Panc1 (cell line): ENCODE results near the gene NKAIN2. TPM values are rescaled to one million over a fixed set of nuclear protein-coding genes. Genes with fewer than 3 reads are reported as not detected.

Source experiments
- ATAC-seq: fragments of 200-7000 bp; cut with Tn5 transposase; 2 replicates; pipeline ENCODE4 v1.9.1; 2020; ENCODE audit warnings: mild to moderate bottlenecking, moderate library complexity
- BruUV-seq: library from RNA; stranded (reverse); fragments of 400-500 nt; replicated peaks from 2 replicates; lab custom pipeline; 2021; lab: Mats Ljungman, UMichigan
- CTCF ChIA-PET: fragments of 300-600 bp; sonication (Branson Sonifier 250); formaldehyde crosslinking; loops from one replicate; lab custom pipeline; 2022; ENCODE audit warnings: antibody characterized with exemption; lab: Charles Lee
- POLR2A ChIA-PET: fragments of 300-600 bp; sonication (Branson Sonifier 250); formaldehyde crosslinking; loops from one replicate; lab custom pipeline; 2022; ENCODE audit warnings: antibody characterized with exemption; lab: Charles Lee
- DNase-seq: peaks from one replicate; pipeline ENCODE4 v3.0.0-alpha.2; 2010; ENCODE audit warnings: low read depth, low spot score
- H3K27ac ChIP-seq: 2 replicates; pipeline ENCODE4 v1.5.1; 2011; ENCODE audit warnings: mild to moderate bottlenecking, low read length, inconsistent platforms
- H3K27me3 ChIP-seq: fragments of 200-500 bp; sonication (Bioruptor generic); 2 replicates; pipeline ENCODE4 v1.6.0; 2014; ENCODE audit warnings: low read length, inconsistent platforms; ENCODE audit not compliant: control insufficient read depth, insufficient read depth
- H3K36me3 ChIP-seq: fragments of 200-500 bp; sonication (Bioruptor generic); 2 replicates; pipeline ENCODE4 v1.5.1; 2014; ENCODE audit warnings: inconsistent platforms, mild to moderate bottlenecking, low read length, moderate library complexity; ENCODE audit not compliant: control insufficient read depth, insufficient read depth
- H3K4me1 ChIP-seq: 2 replicates; pipeline ENCODE4 v1.5.1; 2011; ENCODE audit warnings: inconsistent platforms, mild to moderate bottlenecking, low read length, moderate library complexity; ENCODE audit not compliant: control insufficient read depth, insufficient read depth
- H3K4me3 ChIP-seq, 2 experiments: 2 replicates each; pipeline ENCODE4 v1.5.1; 2011 to 2012; ENCODE audit warnings: low read depth in 2 of 2, low read length in 2 of 2, mild to moderate bottlenecking in 2 of 2, inconsistent platforms in 1 of 2, moderate library complexity in 1 of 2
- H3K9me3 ChIP-seq: fragments of 200-500 bp; sonication (Bioruptor generic); 2 replicates; pipeline ENCODE4 v1.5.1; 2014; ENCODE audit warnings: low read depth, mild to moderate bottlenecking, inconsistent platforms, low read length, moderate library complexity; ENCODE audit not compliant: control insufficient read depth, insufficient read depth
- POLR2AphosphoS5 ChIP-seq: IDR thresholded peaks from 2 replicates; pipeline ENCODE4 v1.6.1; 2012; ENCODE audit warnings: mild to moderate bottlenecking, low read depth, low read length, moderate library complexity
- SIN3A ChIP-seq: IDR thresholded peaks from 2 replicates; pipeline ENCODE4 v1.6.1; 2012; ENCODE audit warnings: low read depth, mild to moderate bottlenecking, low read length, moderate library complexity, borderline replicate concordance; ENCODE audit not compliant: insufficient read depth
- TCF7L2 ChIP-seq: IDR thresholded peaks from 2 replicates; pipeline ENCODE4 v1.6.1; 2011; ENCODE audit warnings: mild to moderate bottlenecking, low read depth, low read length, inconsistent platforms
- in situ Hi-C: cut with HindIII; loops from 2 replicates; pipeline ENCODE4 v1.10.0; 2016; ENCODE audit warnings: low sequenced_read_pairs, low pct_unique_long_range_greater_than_20kb
- intact Hi-C: fragments of 100-400 bp; cut with micrococcal nuclease; formaldehyde crosslinking; loops from one replicate; pipeline ENCODE4 v1.10.0; 2022; ENCODE audit not compliant: unreplicated experiment
- total RNA-seq: library from RNA; stranded (reverse); gene quantifications from one replicate; pipeline ENCODE4 v1.2.1, GENCODE V29; 2021; ENCODE audit not compliant: unreplicated experiment
- TF ChIP-seq, protein P1 (sequence below), 2 experiments: IDR thresholded peaks; 2 replicates each; pipeline ENCODE4 v1.6.1; 2011 to 2012; ENCODE audit warnings: low read depth in 2 of 2, control low read depth in 1 of 2, low read length in 1 of 2, mild to moderate bottlenecking in 1 of 2, moderate library complexity in 1 of 2; ENCODE audit not compliant: insufficient read depth in 1 of 2
- TF ChIP-seq, protein P2 (sequence below): fragments of 450-650 bp; IDR thresholded peaks from 2 replicates; pipeline ENCODE4 v1.5.1; 2017; ENCODE audit warnings: mild to moderate bottlenecking

NKAIN2 gene
- total RNA-seq, 1 experiment from 2014 or later = 2.6 TPM

DNA sequence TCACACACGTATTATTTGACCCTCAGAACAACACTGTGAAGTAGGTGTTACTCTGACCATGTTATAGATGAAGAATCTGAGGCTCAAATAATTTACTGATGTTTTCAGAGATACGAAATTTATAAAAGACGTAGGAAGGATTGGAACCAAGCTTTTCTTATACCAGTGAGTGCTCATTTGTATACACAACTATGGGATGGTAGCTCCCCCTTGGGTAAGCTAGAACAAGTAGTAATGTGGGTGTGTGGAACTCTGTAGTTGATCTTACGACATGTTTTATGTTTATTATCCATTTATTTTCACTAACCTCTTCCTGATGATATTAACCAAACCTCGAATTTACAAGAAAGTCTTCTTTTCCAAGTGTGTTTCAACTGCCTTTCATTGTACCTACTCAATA lies 248.5 kb downstream of the NKAIN2 start:
- TF ChIP-seq, protein P1, sequence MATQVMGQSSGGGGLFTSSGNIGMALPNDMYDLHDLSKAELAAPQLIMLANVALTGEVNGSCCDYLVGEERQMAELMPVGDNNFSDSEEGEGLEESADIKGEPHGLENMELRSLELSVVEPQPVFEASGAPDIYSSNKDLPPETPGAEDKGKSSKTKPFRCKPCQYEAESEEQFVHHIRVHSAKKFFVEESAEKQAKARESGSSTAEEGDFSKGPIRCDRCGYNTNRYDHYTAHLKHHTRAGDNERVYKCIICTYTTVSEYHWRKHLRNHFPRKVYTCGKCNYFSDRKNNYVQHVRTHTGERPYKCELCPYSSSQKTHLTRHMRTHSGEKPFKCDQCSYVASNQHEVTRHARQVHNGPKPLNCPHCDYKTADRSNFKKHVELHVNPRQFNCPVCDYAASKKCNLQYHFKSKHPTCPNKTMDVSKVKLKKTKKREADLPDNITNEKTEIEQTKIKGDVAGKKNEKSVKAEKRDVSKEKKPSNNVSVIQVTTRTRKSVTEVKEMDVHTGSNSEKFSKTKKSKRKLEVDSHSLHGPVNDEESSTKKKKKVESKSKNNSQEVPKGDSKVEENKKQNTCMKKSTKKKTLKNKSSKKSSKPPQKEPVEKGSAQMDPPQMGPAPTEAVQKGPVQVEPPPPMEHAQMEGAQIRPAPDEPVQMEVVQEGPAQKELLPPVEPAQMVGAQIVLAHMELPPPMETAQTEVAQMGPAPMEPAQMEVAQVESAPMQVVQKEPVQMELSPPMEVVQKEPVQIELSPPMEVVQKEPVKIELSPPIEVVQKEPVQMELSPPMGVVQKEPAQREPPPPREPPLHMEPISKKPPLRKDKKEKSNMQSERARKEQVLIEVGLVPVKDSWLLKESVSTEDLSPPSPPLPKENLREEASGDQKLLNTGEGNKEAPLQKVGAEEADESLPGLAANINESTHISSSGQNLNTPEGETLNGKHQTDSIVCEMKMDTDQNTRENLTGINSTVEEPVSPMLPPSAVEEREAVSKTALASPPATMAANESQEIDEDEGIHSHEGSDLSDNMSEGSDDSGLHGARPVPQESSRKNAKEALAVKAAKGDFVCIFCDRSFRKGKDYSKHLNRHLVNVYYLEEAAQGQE (IDR thresholded peaks at IDR 0.05; ENCODE audit: insufficient read depth in 1 of 2, low read depth in 2 of 2, low read length in 1 of 2) = no peak
- TF ChIP-seq TCF7L2 = no peak
- TF ChIP-seq, protein P2, sequence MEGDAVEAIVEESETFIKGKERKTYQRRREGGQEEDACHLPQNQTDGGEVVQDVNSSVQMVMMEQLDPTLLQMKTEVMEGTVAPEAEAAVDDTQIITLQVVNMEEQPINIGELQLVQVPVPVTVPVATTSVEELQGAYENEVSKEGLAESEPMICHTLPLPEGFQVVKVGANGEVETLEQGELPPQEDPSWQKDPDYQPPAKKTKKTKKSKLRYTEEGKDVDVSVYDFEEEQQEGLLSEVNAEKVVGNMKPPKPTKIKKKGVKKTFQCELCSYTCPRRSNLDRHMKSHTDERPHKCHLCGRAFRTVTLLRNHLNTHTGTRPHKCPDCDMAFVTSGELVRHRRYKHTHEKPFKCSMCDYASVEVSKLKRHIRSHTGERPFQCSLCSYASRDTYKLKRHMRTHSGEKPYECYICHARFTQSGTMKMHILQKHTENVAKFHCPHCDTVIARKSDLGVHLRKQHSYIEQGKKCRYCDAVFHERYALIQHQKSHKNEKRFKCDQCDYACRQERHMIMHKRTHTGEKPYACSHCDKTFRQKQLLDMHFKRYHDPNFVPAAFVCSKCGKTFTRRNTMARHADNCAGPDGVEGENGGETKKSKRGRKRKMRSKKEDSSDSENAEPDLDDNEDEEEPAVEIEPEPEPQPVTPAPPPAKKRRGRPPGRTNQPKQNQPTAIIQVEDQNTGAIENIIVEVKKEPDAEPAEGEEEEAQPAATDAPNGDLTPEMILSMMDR = no peak
- no peak for TF ChIP-seq POLR2AphosphoS5
- no peak for TF ChIP-seq SIN3A
- H3K4me1 ChIP-seq = 0 out of 2 replicates have a peak, but pooled peaks cover 4% of the 10 kb centered on the region
- CTCF ChIA-PET = no interaction called here
- no peak for ATAC-seq
- BruUV-seq = no TSS peak
- H3K27me3 ChIP-seq = no peaks in the 10 kb centered on the region
- in situ Hi-C loops (no loop called here), intact Hi-C loops (no loop called here)
- POLR2A ChIA-PET = no interaction called here
- DNase-seq = no peak
- no peak overlapping the region; the same call in 1 of the 2 replicates for H3K27ac ChIP-seq
- H3K9me3 ChIP-seq = no peaks in the 10 kb centered on the region
- H3K4me3 ChIP-seq = no peak overlapping the region
- H3K36me3 ChIP-seq = no peaks in the 10 kb centered on the region

DNA sequence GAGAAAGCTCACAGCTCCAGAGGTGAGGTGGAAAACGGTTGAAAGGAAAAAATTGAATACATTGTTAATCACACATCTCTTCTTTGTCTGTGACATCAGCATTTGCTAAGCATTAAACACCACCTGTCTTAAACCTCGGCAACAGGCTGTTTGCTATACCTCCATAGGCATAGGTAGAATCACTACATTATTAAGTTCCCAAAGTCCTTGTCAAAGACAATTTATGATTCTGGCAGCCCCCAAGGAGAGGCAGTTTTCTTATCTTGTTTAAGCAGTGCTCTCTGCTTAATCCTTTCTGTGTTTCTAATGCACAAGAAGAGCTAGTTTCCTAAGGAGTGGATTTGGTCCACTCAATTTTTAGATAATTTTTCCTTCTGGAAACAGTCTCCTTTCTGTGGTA lies 249.7 kb downstream of the NKAIN2 start:
- Histone ChIP-seq H3K4me1 (peaks cover 4% of the 10 kb centered on the region; the same call in 1 of the 2 replicates), H3K9me3 (no peaks in the 10 kb centered on the region), H3K36me3 (no peaks in the 10 kb centered on the region), H3K4me3 (no peak overlapping the region), H3K27ac (peak overlapping the region; percentile 25; the same call in 1 of the 2 replicates), H3K27me3 (no peaks in the 10 kb centered on the region)
- DNase-seq (no peak), ATAC-seq (no peak)
- intact Hi-C loops (no loop called here), in situ Hi-C loops (no loop called here)
- no peak for TF ChIP-seq POLR2AphosphoS5
- TF ChIP-seq, protein P1 (IDR thresholded peaks at IDR 0.05; ENCODE audit: insufficient read depth in 1 of 2, low read depth in 2 of 2, low read length in 1 of 2) = no peak
- TF ChIP-seq SIN3A = no peak
- BruUV-seq = no TSS peak
- ChIA-PET POLR2A (no interaction called here), CTCF (no interaction called here)
